GM19099 (cell line): Measurements from ENCODE around the gene PSTPIP2.

ENCODE experiments used
- POLR2A ChIP-seq: IDR thresholded peaks from 3 replicates; pipeline ENCODE4 v1.6.1; 2011; ENCODE audit warnings: low read depth; ENCODE audit not compliant: insufficient read length; ENCODE audit errors: extremely low read depth

Gene PSTPIP2

DNA sequence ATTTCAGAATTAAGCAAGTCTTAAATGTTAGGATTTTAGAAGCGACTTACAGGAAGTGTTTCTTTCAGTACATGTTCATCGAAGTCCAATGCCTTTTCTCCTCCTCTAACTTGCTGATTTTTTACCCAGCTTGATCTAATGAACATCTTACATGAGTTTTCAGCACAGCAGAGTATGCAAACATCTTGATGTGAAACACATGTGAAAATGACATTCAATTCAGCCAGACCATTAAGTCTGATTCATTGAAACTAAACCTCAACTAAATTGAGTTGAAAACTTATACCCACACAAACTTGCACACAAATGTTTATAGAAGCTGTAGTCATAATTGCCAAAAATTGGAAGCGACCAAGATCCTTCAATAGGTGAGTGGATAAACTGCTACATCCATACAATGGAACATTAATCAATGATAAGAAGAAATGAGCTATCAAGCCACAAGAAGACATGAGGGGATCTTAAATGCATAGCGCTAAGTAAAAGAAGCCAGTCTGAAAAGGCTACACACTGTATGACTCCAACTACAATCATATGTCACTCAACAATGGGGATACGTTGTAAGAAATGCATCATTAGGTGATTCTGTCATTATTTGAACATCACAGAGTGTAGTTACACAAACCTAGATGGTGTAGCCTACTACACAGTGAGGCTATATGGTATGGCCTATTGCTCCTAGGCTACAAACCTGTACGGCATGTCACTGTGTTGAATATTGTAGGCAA is 18.5 kb downstream of the PSTPIP2 start:
- TF ChIP-seq POLR2A, result no peak

DNA sequence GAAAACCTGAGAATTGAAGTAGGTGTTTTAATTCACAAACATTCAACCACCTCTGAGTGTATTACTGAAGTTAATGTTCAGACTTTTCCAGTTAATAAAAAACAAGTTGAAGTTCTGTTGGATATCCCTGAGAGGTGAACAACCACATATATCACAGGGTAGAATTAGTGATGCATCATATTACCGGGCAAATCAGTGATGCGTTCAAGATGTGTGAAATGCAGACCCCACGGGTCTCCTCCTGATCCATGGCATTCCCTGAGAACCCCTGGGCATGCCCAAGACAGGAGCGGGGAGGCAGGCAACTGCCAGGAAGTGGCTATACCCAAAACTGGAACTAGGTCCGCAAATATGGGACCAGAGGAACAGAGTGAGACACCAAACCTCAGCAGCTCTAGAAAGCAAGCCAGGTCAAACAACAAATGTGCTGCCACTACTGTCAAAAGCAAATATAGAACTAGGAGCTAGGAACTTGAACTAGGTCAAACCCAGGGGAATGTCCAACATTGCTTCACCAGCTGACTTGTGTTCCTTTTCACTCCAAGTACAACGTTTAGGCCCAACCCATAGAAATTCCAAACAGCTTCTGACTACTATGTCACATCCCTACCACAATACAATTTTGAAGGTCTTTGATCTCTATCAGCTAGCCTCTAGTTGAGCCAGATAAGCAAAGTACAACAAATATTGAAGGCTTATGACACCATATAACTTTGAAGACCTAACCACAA is 20.2 kb downstream of the PSTPIP2 start:
- no peak for TF ChIP-seq POLR2A

DNA sequence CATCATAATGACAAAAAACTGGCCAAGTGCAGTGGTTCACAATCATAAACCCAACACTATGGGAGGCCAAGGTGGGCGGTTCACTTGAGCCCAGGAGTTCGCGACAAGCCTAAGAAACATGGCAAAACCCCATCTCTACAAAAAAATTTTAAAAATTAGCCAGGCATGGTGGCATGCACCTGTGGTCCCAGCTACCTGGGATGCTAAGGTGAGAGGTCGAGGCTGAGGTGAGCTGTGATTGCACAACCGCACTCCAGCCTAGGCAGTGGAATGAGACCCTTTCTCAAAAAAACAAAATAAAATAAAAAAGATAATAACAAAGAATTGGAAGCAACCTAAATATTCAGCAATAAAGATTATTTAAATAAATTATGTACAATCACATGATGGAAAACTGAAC is 21.8 kb downstream of the PSTPIP2 start:
- no peak for TF ChIP-seq POLR2A

DNA sequence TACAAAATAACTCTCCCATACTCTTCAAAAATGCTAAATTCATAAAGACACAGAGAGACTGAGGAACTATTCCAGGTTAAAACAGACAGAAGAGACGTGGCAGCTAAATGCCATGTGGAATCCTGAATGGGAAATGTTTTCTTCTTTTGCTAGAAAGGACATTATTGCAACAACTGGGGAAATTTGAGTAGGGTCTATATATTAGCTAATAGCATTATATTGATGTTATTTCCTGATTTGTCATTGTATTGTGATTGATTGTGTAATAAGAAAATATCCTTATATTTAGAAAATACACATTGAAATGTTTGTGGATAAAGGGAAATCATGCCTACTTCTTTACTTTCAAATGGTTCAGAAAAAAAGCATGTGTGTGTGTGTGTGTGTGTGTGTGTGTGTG is 23.4 kb downstream of the PSTPIP2 start:
- no peak for TF ChIP-seq POLR2A

DNA sequence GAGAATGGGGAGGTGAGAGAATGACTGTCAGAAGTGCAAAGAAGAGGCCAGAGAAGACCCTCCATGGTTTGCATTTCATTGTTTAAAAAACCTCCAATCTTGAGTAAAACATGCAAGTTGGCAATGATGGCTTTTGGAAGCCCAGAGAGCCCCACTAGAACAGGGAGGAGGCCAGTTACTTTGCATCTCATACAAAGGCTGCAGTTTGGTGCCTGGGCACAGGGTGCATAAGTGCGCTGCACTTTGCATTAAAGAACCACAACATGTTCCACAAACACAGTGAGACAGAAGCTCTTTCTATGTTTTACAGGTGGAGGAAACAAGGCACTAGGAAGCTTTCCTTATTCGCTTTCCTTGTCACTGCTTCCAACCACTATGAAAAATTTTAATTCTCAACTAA is 25.4 kb downstream of the PSTPIP2 start:
- TF ChIP-seq POLR2A, result no peak

DNA sequence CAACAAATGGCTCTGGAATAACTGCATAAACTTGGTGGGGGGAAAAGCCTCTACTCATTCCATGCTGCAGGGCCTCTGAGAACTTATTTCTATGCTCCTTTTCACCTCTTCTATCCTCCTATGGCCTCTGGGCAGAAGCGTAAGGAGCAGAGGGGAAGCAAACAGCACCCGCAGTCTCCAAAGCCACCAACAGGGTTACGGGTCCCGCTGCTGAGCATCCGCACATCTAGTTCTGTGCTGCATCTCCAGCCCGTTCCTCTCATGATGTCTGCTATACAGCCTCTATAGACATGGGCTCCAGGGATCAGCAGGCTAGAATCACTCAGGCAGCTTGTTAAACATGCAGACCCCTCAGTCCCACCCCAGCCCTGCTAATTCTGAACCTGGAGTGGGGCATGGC is 25.9 kb downstream of the PSTPIP2 start:
- no peak for TF ChIP-seq POLR2A

DNA sequence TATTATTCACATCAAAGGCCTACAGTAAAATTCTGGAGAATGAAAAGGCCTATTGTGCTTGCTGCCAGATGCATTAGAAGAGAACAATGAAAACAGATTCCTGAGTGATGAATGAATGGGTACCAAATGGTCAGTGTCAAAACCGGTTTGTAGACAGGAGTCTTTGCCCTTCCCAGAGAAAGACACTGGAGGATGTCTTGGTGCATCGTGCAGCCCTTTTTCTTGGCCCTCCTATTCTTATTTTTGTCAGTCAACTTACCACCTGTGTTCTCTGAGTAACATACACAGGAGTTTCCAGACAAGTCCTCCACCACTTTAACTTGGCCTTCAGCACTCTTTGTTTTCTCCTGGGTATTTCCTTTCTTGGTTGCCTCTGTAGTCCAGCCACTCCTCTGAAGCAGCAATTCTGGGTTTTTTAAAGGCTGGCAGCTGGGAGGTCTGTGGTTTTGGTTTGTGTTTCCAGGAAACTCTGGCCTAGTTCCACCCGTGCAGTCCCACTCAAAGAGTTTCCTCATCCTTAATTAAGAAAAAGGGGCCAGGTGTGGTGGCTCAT is 29.4 kb downstream of the PSTPIP2 start:
- no peak for TF ChIP-seq POLR2A

DNA sequence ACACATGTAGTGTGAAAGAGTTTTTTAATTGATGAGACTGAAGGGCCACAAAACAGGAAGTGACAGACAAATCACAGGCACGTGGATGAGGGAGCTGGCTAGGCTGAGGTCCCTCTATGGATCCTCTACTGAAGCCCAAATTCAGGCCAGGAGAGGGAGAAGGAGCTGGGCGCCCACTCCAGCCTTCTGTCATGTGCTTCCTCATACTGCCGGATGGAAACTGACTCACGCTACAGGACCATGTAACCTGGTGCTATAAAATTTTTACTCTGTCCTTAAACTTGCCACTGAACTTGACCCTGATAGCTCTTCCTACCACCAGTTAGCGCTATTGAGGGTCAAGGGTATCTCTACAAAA is 31.3 kb downstream of the PSTPIP2 start:
- TF ChIP-seq POLR2A, result no peak

DNA sequence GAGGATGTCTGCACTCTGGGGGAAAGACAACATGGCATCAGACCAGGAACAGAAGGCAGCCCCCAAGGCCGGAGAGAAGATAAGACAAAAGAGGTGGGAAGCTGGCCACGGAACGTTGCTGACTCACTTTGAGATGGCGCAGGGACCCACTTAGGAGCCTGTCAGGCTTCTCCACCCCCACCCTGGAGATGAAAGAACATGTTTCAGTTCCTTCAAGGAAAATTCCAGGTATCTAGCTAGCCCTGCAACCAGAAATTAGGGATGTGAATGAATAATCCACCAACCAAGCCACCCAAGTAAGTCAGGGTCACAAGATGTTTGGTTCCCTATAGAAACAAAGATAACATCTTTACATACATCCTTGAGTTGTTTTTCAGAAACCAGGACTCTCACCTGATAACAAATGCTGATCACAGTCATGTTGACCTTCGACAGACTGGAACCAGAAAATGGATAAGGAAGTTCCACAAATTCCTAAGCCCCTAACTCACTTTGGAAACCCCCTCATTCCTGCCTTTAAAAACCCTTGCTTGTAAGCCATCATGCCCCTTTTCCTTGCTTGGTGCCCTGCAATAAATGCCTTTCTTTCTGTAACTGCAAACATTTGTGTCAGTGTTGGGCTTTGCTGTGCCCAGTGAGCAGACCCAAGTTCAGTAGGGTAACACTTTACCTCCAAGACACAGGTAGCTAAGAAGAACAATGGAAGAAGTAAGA is 31.9 kb downstream of the PSTPIP2 start:
- no peak for TF ChIP-seq POLR2A

DNA sequence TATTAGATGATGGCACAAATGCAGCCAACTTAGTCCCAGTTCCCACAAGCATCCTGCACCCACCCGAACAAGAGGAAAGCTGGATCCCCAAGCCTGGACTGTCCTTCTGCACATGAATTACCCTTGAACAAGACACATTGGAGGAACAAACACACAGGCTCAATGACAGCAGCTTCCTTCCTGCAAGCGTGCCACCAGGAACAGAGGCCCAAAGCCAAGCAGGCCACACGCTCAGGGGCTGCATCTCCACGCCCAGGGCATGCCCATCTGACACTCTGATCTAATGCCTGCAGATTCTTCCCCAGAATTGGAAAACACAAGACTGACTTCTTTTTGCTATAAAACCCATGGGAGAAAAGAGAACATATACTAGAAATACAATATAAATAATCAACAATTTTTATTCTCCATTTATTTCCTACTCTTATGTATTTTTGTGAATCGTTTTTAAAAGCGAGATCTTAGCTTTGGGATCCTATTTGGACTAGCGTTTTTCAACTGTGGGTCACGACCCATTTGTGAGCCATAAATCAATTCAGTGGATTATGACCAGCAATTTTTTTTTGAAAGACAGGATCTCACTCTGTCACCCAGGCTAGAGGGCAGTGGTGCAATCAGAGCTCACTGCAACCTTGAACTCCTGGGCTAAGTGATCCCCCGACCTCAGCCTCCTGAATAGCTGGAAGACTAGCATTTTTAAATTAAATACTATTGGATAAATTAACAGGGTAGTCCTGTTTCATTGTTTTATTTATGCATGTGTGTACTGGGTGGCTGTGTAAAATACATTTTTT is 34.4 kb downstream of the PSTPIP2 start:
- no peak for TF ChIP-seq POLR2A

DNA sequence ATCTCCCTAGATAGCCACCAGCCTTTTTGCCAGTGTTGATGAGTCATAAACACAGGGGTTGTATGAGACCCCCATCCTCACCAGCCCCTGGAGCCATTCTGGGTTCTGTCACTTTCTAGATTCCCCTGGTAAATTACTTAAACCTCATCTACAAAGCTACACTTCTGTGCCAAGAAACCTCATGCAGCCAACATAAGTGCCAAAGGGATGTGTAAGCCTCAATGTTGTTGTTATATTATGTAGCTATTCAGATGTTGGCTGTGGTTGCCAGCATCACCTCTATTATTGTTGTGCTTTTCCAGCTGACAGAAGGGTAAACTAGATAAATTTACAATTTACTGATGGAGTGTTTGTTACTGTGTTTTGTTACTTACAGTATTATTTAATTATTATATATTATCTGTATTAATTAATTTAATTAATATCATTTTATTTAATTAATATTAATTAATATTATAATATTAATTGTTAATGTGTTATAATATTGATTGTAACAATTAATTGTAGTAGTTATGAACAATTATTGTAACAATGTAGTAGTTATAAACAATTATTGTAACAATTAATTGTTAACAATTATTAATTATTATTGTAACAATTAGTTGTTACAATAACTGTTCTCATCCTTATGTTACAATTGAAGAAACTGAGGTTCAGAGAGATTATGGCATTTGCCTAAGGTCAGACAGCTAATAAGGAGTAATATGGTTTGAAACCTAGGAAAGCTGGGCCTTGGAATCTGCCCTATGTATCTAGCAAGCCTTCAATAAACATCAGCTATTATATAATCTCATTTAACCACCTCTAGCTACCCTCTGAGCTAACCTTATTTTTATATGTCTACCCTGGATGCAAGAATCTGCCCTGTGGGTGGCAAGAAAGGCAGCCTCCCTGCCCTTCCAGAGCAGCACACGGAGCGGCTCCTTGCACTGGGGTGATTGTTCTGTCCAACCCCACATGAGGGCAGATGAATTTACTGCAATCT is 36.1 kb downstream of the PSTPIP2 start:
- TF ChIP-seq POLR2A, result no peak

DNA sequence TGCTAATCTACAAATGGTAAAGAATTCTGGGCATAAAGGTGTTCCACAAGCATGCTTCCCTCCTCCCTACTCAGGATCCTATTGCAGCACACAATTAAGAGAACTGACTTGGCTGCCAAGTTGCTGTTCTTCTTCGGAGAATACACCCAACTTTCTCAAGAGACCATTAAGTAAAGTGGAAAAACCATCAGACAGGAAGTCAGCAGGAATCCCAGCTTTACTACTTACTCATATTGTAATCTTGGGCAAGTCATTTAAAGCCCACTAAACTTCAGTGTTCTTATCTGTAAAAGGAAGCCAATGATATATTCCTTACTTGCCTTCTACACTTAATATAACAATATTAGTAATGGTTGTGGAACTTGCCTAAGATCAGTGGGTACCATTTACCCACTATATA is 37.8 kb downstream of the PSTPIP2 start:
- TF ChIP-seq POLR2A, result no peak

DNA sequence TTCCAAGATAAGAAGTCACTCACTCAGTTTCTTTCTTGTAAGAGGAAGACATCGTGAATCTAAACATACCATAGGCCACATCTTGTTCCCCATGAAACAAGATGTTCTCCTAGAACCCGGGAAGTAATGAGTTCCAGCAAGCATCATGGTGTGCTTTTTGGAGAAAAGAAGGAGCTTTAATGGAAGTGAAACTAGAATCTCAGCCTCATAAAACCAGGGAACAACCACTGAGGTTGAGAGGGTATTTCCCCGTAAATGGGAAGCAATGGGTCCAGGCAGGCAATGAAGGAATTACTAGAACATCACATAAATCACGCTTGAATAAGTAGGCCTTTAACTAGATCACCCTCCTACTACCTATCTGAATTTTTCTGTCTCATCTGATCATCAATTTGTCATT is 40.3 kb downstream of the PSTPIP2 start:
- TF ChIP-seq POLR2A, result no peak

DNA sequence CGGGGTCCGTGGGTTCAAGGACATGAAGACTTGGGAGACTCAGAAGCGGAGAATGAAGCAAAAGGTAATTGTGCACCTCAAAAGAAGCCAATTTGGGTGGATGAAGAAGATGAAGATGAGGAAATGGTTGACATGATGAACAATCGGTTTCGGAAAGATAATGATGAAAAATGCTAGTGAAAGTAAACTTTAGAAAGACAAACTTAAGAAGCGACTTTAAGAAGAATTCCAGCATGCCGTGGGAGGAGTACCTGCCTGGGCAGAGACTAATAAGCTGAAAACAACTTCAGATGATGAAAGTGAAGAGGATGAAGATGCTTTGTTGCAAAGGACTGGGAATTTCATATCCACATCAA is 43.5 kb downstream of the PSTPIP2 start:
- TF ChIP-seq POLR2A, result no peak
